T-helper 1 cell (primary cell): Measurements from ENCODE around the gene RAB25.
"Not testable (repeated sequence)": the region's sequence is repeated elsewhere in the genome, so short reads cannot be mapped to it uniquely, and the experiment has no call there.

Experiments
- DNase-seq, 5 donors: peaks; one replicate each; pipeline ENCODE4 v3.0.0-alpha.2; 2012 to 2020
- total RNA-seq, 4 donors: gene quantifications; one replicate each; lab custom pipeline; 2026; lab: John Stamatoyannopoulos, UW

The RAB25 gene
- 0.12 to 0.93 (median 0.48) reads per million in 4 donors for total RNA-seq

DNA sequence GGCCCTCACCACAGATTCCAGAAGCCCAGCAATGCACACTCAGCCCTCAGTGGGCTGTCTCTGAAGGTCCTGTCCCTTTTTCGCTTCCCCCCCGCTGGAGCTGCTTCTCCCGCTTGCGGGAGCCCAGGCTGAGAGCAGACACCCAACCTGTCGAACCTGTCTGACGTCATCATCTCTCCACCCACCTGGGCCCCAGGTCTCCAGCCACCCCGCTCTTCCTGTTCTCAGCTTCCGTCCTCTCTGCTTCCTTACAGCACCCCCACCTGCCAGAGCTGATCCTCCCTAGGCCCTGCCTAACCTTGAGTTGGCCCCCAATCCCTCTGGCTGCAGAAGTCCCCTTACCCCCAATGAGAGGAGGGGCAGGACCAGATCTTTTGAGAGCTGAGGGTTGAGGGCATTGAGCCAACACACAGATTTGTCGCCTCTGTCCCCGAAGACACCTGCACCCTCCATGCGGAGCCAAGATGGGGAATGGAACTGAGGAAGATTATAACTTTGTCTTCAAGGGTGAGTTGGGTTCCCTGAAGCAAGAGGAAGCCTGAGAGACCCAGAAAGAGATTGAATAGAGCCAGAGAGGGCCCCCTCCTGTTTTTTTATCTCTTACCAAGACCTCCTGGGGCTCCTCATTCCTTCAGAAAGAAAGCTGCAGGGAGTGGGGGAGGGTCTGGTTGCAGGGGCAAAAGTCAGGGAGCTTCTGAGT is at the start of gene RAB25:
TSS of gene RAB25 (plus strand) at position 224 of the 700 bp plus-strand sequence. CDS start at position 465, 241 bp downstream.
- DNase-seq: no peak

DNA sequence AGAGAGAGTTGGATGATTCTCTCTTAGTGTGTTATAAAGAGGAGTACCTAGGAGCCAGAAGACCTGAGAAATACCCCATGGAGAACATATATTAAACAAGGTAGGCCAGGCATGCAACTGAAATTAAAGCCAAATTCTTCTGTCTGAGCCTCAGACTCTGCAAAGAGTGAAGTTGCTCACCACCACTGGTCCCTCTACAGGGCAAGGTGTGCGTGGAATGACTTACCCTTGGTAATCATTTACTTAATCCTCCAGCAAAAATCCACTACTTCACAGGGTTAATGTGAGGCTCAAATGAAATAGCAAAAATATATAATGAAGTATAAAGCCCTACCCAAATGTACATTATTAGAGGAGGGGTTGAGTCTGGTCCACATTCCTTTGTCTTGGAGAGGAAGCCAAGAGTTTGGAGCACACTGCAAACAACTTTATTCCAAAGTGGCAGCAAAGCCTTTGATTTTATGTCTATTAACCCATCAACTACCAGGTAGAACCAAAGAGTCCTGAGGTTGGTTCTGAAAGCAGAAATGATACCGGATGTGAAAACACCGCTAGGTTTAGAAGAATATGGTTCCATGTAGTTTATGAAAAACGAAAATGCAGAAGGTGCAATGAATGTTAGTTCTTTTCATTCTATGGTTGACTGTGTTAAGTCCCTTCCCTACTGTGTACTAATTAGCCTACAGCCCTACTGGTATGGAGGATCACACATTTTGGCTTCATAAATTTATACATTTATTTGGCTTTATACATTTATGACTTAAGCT is 48.7 kb upstream of the RAB25 start:
- no peak for DNase-seq

DNA sequence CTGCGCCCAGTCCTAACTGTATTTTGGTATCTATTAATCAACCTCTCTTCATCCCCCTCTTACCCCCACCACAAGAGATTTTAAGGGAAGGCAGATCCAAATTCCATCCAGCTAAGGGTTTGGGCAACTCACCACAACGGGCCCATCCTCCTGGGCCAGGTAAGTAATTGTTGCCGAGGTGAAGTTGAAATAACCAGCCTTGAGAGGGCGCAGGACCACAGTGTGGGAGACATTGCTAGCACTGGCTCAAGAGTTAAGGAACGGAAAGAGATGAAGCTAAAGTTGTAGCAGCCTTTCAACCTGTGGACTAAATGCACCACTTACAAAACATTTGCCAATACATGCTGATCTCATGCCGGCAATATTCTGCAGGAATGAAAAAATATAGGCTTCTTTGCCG is 46.1 kb upstream of the RAB25 start:
- DNase-seq: no peak

DNA sequence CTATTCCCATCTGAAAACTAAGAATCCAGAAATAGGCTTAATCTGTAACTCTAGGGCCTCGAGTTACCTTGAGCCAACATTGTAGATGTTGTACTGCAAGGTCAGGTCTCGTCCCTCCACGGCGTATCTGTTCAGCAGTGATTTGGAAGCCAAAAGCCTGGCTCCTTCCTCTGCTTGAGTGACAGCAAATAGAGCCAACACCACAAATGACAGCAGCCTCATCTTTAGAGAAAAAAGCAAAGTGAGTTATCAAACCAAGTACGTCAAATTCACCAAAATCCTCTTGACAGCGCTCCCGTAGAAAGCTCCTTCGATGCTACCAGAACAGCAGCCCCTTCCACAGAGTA is 41.0 kb upstream of the RAB25 start:
- DNase-seq: no peak

DNA sequence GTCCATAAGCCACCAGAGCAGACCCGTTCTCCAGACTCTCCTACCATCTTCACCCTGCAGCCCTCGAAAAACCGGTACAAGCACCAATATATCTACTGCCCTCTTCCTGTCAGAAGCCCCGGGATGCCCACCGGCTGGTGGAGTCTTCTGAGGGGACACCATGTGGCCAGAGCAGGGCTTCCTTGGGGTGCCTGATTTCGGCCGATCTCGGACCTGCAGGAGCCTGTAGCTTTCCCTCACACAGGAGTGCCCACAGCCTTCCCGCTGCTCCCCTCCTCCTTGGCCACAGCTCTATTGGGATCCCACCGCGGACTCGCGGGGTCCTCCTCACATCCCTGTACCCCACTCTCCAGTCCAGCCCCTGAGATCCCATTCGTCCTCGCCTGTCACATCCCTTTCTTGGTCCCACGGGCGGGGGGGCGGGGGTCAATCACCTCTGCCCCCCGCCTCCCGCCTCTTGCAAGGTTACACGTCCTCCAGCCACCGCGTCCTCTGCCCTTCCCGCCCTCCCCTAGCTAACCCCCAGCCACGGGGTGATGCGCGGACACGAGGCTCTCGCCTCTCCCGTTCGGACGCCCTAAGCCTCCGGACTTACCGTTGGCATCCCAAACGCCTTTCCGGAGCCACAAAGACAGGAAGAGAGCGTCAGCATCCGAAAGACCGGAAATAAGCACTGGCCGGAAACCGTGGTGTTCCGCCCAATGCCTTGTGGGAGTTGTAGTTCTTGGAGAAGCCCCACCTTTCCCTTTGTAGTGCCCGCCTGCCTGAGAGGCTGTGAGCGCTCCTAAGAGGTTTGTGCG is 40.5 kb upstream of the RAB25 start, which contains the start of gene SSR2:
TSS of gene SSR2 (minus strand) at position 659 of the 800 bp plus-strand sequence. CDS start 784 bp downstream, outside the sequence.
- DNase-seq: peak; percentile 67 to 91 (median 79)

DNA sequence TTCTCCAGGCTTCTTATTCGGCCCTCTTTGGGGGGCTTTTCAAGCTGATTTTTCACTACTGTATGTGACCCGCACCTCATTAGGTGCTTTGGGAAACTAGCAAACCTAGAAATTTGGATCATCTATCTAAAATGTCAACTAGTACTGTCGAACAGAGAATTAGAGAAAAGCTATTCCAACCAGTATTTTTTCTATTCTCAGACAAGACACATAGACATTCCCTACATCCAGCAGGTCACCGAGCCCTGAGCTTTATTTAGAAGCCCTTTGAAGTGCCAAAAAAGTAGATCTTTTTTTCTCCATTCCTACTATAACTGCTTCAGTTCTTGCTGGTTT is 39.9 kb upstream of the RAB25 start:
- DNase-seq: no peak

DNA sequence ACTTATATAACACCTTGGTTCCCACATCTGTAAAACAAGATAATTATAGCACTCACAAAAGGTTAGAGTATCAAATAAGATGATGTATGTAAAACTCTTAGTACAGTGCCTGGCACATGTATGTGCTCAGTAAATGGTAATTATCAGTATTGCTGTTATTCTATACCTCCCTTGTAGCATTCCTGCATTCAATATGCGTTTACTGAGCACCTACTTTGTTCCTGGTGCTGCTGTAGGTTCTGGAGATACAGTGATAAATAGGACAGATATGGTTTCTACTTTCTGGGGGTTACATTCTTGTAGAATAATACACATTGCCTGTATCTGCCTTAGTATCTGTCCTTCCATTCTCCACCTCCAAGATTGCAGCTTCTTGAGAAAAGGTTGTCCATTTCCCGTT is 39.0 kb upstream of the RAB25 start:
- DNase-seq: no peak

DNA sequence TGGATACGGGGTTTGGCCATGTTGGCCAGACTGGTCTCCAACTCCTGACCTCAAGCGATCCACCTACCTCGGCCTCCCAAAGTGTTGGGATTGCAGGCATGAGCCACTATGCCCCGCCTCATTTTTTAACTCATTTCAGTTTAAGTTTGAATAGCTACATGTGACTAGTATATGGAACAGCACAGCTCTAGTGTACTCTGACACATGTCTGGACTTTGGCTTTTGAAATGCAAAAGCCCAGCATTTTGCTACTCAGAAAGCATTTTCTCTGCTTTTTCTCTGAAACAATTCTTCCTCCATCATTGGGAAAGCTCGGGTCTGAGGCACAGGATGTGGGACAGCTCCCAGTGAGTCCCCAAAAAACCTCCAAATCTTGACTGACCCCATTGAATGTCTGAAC is 36.2 kb upstream of the RAB25 start:
- DNase-seq: no peak

DNA sequence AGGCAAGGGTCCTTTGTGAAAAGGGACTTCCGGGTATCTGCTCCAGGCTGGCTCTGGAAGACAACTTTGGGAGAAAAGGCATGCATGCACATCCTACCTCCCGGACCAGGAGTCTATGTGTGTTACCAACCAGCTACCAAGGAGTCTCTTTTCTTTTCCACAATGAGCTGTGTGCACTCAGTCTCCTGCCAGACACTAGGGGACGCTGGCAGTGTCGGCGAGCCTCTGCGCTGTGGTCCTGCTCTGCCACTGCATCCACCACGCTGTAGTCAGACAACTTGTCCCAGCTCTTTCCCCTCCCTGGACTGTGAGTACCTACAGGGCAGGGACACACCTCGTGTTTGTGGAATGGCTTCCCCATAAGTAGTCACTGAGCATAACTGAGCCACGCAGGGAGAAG is 35.1 kb upstream of the RAB25 start:
- DNase-seq: peak in 2 of 5 donors; percentile 10 to 47

DNA sequence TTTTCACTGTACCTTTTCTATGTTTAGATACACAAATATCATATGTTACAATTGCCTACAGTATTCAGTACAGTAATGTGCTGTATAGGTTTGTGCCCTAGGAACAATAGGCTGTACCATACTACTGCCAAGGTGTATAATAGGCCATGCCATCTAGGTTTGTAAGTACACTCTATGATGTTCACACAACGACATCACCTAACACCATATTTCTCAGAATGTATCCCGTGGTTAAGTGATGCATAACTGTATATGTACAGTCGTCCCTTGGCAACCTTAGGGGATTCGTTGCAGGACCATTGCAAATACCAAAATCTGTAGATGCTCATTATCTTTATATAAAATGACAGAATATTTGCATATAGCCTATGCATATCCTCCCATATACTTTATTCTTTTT is 34.4 kb upstream of the RAB25 start:
- DNase-seq: no peak

DNA sequence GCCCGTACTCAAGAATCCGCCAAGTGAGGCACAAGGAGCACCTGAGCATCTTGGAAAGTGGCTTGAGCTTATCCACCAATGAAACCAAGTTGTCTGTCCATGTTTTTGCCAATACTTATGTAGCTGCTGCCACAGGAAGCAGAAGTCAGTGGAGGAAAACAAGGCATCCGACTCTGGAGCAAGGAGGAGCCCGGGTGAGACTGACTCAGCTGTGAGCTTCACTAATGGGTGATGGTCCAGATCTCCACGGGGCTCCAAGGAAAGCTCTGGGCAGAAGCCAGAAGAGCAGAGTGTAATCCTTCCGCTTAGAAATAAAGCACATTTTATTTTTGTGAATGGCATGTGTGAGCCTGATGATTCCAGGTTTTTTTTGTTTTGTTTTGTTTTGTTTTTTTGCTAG is 27.9 kb upstream of the RAB25 start:
- no peak for DNase-seq

DNA sequence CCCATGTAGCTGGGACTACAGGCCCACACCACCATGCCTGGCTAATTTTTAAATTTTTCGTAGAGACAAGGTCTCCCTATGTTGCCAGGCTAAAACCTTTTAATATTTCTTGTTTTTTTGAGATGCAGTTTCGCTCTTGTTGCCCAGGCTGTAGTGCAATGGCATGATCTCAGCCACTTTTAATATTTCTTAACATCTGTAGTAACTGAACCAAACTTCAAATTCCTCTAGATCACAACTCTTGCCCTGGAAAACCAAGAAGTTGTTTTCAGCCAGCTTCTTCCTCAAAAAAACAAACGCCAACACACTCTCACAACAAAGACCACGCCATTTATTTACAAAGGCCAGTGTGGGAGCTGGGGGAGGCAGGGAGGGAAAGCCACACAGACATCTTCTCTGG is 26.0 kb upstream of the RAB25 start:
- not testable (repeated sequence) for DNase-seq

DNA sequence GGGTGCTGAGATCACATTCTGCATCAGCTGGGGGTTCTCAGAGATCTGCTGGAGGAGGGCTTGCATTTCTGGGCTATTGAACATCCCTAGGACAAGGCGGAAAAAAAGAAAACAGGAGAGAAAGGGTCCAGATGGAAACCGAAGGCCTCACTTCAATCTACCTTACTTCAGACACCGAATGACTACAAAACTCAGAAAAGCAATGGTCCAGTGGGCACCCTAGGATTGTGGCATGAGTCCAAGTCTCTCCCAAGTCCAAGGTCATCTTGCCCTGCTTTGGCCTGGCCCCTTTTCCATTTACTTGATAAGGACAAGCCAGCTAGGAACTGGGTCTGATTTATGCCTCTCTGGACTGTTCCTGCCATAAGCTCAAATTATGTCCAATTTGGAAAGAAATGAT is 18.1 kb upstream of the RAB25 start:
- DNase-seq: no peak

DNA sequence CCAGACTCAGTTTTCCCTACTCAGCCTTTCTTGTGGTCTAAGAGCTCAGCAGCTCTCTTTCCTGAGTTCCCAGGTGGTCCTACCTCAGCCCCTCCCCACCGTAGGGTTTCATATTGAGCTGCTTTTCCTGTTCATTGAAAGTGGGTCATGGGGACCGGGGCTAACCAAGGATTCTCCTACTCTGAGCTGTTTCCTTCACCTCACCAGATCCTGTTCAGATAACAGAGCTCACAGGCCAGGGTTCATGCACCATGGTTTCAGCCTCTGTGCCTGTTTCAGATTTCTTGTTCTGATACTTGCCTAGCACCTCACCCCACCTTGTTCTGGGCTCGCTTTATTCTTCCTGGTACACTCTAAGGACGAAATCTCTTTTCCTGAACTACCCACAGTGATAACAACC is 15.9 kb upstream of the RAB25 start:
- DNase-seq: peak in 1 of 5 donors; percentile 32

DNA sequence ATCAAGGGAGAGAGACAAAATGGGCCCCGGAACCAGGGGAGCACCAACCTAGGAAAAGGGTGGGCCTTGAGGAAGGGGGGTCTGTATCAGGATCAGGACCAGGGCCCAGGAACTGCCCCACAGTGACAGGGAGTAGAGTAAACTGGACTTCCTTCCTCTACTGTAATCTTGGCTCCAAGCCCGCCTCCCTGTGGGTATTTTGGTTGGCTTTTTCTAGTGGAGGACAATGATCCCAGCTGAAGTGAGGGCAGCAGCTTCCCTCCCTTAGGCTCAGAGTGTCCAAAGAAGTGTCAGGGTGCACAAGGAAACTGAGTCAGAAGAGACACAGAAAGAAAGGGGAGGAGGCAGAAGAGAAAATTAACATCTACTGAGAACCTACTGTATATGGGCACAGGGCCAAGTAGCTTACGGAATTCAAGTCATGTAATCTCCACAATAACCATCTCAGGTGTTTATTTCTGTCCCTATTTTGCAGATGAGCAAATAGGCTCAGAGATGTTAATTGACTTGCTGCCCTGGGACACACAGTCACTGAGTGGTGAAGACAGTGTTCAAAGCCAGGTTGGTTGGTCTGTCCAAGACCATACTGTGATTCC is 12.2 kb upstream of the RAB25 start:
- DNase-seq: no peak

DNA sequence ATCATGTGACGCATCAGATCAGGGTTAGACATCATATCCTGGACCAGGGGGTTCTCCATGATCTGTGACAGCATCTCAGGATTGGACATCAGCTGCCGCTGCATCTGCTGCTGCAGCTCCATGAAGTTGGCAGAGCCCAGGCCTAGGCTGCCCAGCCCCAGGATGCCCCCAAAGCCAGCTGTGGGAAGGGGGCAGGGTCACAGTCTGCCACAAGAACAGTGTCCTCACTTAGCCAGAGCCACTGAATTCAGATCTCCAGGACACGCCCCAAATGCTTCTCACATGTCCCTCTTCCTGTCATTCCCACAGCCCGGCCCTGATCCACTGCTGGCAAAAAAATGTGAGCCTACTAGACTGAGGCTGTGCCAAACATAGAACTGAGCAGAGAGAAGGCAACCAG is 10.6 kb upstream of the RAB25 start:
- no peak for DNase-seq

DNA sequence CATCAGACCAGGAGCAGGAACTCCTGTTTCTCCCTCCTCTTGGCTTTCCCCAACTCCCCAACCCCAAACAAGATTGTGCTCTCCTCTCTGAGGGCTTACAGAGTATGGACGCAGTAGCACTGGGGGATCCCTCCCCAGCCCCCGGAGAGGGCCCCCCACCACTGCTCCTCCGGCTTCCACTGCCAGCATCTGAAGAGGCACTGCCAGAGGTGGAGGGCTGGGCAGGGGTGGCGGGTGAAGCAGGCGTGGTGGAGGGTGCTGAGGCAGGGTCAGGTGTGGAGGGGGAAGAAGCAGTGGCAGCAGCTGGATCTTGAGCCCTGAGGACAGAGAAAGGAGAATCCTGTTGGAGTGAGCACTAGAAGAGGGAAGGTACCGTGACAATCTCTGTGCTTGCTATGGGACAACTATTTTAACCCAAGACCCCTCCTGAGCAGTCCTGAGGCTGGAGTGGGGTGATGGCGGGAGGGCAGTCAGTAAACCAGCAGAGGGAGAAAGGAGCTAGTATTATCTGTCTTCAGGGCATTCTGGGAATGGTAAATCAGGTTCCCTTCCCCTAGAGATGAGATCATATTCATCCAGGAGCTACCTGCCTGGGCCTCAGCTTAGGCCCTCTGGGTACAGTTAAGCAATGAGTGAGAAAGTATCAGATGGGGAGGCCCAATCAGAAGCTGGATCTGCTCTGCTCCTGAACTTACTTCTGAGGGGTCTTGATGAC is 9.8 kb upstream of the RAB25 start:
- DNase-seq: no peak

DNA sequence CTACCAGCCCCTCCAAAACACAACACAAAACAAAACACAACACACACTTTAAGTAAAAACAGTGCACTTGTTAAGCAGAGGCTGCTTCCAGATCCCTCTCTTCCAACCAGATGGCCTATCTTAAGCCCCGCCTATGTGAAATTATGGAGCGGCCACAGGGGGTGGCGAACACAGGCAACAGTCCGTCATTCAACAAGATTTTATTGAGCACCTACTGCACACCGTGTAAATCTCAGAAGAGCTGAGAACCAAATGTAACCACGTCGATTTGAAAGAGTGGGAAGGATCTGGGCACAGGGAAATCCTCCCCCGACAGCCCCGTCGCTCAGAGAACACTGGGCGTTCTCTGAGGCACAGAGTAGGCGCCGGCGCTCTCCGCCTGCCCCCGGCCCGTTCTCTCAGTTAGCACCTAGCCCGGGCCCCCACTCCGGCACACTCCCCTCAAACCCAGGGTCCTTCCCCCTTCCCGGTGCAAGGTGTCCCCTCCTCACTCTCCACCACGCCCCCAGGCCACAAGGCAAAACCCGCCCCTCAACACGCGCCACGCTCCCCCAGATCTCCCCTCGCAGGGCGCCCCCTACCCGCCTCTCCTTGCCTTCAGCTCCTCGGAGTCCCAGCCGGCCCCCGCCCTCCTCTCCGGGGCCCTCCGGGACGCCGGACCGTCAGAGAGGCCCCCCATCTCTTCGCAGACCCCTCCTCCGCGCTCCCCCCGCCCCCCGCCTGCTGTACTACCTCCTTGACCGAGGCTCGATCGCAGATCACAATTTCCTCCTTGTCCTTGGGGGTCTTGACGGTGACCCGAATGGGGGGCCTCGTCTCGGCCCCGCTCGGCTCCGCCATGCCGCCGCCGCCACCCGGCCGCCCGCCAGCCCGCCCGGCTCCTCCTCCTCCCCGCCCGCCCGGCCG is 7.8 kb upstream of the RAB25 start:
- DNase-seq: peak; percentile 59 to 70 (median 61)

DNA sequence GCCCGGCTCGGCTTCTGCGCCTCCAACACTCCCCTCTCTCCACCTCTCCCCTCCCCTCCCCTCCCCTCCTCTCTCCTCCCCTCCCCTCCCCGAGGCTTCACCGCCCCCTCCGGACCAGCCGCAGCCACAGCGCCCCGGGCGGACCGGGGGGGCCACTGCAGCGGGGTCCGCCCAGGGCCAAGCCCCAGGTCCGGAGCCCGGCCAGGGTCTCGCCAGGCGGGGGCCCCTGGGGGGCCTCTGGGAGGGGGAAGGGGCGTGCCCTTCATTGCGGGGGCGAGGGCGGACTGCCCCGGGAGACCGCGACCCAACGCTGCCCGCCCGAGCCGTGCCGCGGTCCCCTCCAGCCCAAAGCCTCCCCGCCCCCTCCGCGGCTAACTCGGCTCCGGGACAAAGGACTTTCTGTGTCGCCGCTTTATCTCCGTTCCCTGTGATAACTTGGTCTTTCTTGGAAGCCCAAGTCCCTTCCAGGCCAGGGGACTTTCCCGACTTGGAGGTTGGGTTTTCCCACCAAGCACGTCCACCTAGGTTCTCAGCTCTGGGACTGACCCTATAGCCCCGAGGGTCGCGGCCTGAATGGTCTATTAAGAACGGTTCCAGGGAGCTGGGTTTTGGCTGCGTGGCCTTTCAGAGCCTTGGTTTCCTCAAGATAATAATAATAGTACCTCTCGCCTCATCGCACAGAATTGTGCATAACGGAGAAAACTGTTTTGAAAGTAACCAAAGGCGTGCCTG is 7.0 kb upstream of the RAB25 start, which contains the start of gene UBQLN4:
TSS of gene UBQLN4 (minus strand) at position 31 of the 732 bp plus-strand sequence. CDS start 97 bp downstream, outside the sequence.
- peak; percentile 74 to 85 (median 81) for DNase-seq
